Spleen (tissue), 11 donors: ENCODE results near the gene TM4SF18. TPM values are rescaled to one million over a fixed set of nuclear protein-coding genes. Genes with fewer than 3 reads are reported as not detected.

Source experiments
- DNase-seq: peaks from one replicate; pipeline ENCODE4 v3.0.0-alpha.2; 2020
- H3K27ac ChIP-seq, 8 donors: fragments of 200-600 bp; sonication (generic) in 7 of 8; 1 replicate in 4 of 8; 2 replicates in 4 of 8; pipeline versions ENCODE4 v1.5.0 to v1.8.0; 2016 to 2021; ENCODE audit warnings: inconsistent platforms in 4 of 8, mild to moderate bottlenecking in 4 of 8, moderate library complexity in 1 of 8
- H3K27me3 ChIP-seq, 7 donors: fragments of 200-600 bp; sonication (generic) in 6 of 7; replicated peaks in 1 of 7; 1 replicate in 4 of 7; 2 replicates in 3 of 7; pipeline versions ENCODE4 v1.5.0 to v1.8.0; 2016 to 2021; ENCODE audit warnings: inconsistent platforms in 3 of 7, mild to moderate bottlenecking in 1 of 7
- H3K36me3 ChIP-seq, 6 donors: fragments of 200-600 bp; sonication (generic) in 5 of 6; 1 replicate in 4 of 6; 2 replicates in 2 of 6; pipeline versions ENCODE4 v1.5.0 to v1.8.0; 2016 to 2021; ENCODE audit warnings: inconsistent platforms in 2 of 6
- H3K4me1 ChIP-seq, 6 donors: fragments of 200-600 bp; sonication (generic) in 5 of 6; 1 replicate in 3 of 6; 2 replicates in 3 of 6; pipeline versions ENCODE4 v1.5.0 to v1.8.0; 2016 to 2021; ENCODE audit warnings: inconsistent platforms in 3 of 6
- H3K4me3 ChIP-seq, 8 donors: fragments of 200-600 bp; sonication (generic) in 7 of 8; 1 replicate in 4 of 8; 2 replicates in 4 of 8; pipeline versions ENCODE4 v1.5.0 to v1.8.0; 2016 to 2021; ENCODE audit warnings: inconsistent platforms in 4 of 8, mild to moderate bottlenecking in 4 of 8, moderate library complexity in 2 of 8
- H3K9me3 ChIP-seq, 8 donors: fragments of 200-600 bp; sonication (generic) in 7 of 8; 1 replicate in 4 of 8; 2 replicates in 4 of 8; pipeline versions ENCODE4 v1.5.0 to v1.8.0; 2016 to 2021; ENCODE audit warnings: inconsistent platforms in 4 of 8
- POLR2A ChIP-seq, 3 donors: fragments of 450-650 bp; IDR thresholded peaks; one replicate each; pipeline ENCODE4 v1.5.1; 2017; ENCODE audit warnings: antibody characterized with exemption in 3 of 3, mild to moderate bottlenecking in 1 of 3
- POLR2AphosphoS5 ChIP-seq, 3 donors: sonication (generic); formaldehyde crosslinking; IDR thresholded peaks; one replicate each; pipeline ENCODE4 v1.5.1; 2017; ENCODE audit warnings: antibody characterized with exemption in 3 of 3
- WGBS, 5 donors: extraction: QIAGEN DNeasy Blood & Tissue Kit in 3 of 5; methylation state at CpG; one replicate each; pipeline versions ENCODE4 v1.1.5 to v1.1.7; 2013 to 2018; 5-methylcytosine and 5-hydroxymethylcytosine counted together
- intact Hi-C: fragments of 100-400 bp; cut with DNase I; formaldehyde crosslinking; loops from one replicate; pipeline ENCODE4 v1.15.0; 2023; ENCODE audit warnings: low total_unique reads
- polyA plus RNA-seq, 3 donors: library from polyadenylated mRNA; stranded (reverse); fragments of 200-250 nt; gene quantifications; one replicate each; pipeline ENCODE4 v1.2.1, GENCODE V29; 2013
- total RNA-seq, 7 donors: library from RNA; depleted of rRNA in 3 of 7; stranded (reverse); fragments of >200 nt in 3 of 7; fragmentation: NEBNext Ultra II Directional in 4 of 7; extraction: Animal tissue kit (Norgen Biotek cat#: 25700) in 4 of 7; gene quantifications; one replicate each; pipeline versions ENCODE4 v1.1.0 to v1.2.1, GENCODE V29; 2016 to 2021
- TF ChIP-seq, protein P1 (sequence below), 11 experiments: fragments of 200-600 bp in 7 of 11; fragments of 450-650 bp in 4 of 11; sonication (generic) in 4 of 11; IDR thresholded peaks in 8 of 11; conservative IDR thresholded peaks in 3 of 11; 1 replicate in 7 of 11; 2 replicates in 4 of 11; pipeline versions ENCODE4 v1.4.0 to v1.8.0; 2016 to 2021; ENCODE audit warnings: antibody characterized with exemption in 11 of 11, inconsistent platforms in 4 of 11, mild to moderate bottlenecking in 1 of 11
- donor health status: healthy with polysubstance abuse.
- donor health status: DM: no; HTN: no; CAD: no; lungs with moderate emphysema.
- donor health status: DM: no; HTN: no; CAD: no.
- donor health status: Bipolar disorder and iron deficiency.
- donor health status: healthy.
- donor health status: DM: no; HTN: no; CAD: no.
- donor health status: DM: yes; HTN: yes; CAD: no.

TM4SF18 gene
- total and polyA plus RNA-seq, 10 donors: 6.6 to 97.4 (median 49.1) TPM

GRCh38 chr3:149296972-149297371 lies 36.5 kb downstream of the TM4SF18 start:
- peaks cover 0 to 15% (median 0%) of the 10 kb centered on the region in 6 donors for H3K4me1 ChIP-seq
- no peaks in the 10 kb centered on the region for H3K27me3 ChIP-seq
- TF ChIP-seq POLR2AphosphoS5 (IDR thresholded peaks at IDR 0.05): no peak
- TF ChIP-seq, protein P1, sequence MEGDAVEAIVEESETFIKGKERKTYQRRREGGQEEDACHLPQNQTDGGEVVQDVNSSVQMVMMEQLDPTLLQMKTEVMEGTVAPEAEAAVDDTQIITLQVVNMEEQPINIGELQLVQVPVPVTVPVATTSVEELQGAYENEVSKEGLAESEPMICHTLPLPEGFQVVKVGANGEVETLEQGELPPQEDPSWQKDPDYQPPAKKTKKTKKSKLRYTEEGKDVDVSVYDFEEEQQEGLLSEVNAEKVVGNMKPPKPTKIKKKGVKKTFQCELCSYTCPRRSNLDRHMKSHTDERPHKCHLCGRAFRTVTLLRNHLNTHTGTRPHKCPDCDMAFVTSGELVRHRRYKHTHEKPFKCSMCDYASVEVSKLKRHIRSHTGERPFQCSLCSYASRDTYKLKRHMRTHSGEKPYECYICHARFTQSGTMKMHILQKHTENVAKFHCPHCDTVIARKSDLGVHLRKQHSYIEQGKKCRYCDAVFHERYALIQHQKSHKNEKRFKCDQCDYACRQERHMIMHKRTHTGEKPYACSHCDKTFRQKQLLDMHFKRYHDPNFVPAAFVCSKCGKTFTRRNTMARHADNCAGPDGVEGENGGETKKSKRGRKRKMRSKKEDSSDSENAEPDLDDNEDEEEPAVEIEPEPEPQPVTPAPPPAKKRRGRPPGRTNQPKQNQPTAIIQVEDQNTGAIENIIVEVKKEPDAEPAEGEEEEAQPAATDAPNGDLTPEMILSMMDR (IDR thresholded peaks at IDR 0.05 in 8 of 11, conservative IDR thresholded peaks at IDR 0.05 in 3 of 11): no peak
- no peaks in the 10 kb centered on the region for H3K36me3 ChIP-seq
- H3K4me3 ChIP-seq: no peak overlapping the region
- no peak overlapping the region for H3K27ac ChIP-seq
- peaks cover 0 to 8% (median 4%) of the 10 kb centered on the region in 8 donors for H3K9me3 ChIP-seq
- 86 to 91% (median 89%) methylated on average over 2 of the region's 2 CpGs for WGBS, 5 donors
- intact Hi-C loops: no loop called here
- no peak for DNase-seq

GRCh38 chr3:149292666-149293065 lies 40.8 kb downstream of the TM4SF18 start:
- TF ChIP-seq, protein P1 (IDR thresholded peaks at IDR 0.05 in 8 of 11, conservative IDR thresholded peaks at IDR 0.05 in 3 of 11): no peak
- intact Hi-C loops: no loop called here
- H3K36me3 ChIP-seq: no peaks in the 10 kb centered on the region

DNA sequence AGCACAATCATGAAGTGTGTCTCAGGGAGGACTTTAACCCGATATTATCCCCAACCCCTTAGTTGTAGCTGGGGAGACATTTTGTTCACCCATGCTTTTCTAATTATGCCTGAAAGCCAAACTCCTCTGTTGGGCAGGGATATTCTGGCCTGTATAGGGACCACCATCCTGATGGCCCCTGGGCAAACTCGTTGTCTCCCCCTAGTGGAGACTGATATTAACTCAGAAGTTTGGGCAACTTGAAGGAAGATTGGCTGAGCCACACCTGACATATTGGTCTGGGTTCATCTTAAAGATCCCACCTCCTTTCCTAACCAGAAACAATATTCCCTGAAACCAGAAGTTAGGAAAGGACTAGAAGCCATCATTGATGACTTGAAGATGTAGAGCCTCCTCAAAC lies 42.3 kb downstream of the TM4SF18 start:
- intact Hi-C loops: no loop called here
- Histone ChIP-seq H3K4me3 (no peak overlapping the region), H3K27me3 (no peaks in the 10 kb centered on the region), H3K9me3 (peaks cover 0 to 8% (median 4%) of the 10 kb centered on the region in 8 donors), H3K36me3 (no peaks in the 10 kb centered on the region), H3K4me1 (peaks cover 0 to 7% (median 0%) of the 10 kb centered on the region in 6 donors), H3K27ac (no peak overlapping the region)
- TF ChIP-seq, protein P1 (IDR thresholded peaks at IDR 0.05 in 8 of 11, conservative IDR thresholded peaks at IDR 0.05 in 3 of 11): peak in 7 of 11 experiments; percentile 11 to 45 (median 34)
- TF ChIP-seq POLR2AphosphoS5 (IDR thresholded peaks at IDR 0.05): no peak
- WGBS, 5 donors: 69 to 73% (median 71%) methylated on average over 2 of the region's 2 CpGs
- DNase-seq: no peak

More at GRCh38 chr3:149292666-149293065, 40.8 kb downstream of the TM4SF18 start:
- Histone ChIP-seq H3K27me3 (no peaks in the 10 kb centered on the region), H3K4me1 (peaks cover 0 to 7% (median 0%) of the 10 kb centered on the region in 6 donors), H3K27ac (no peak overlapping the region), H3K4me3 (no peak overlapping the region), H3K9me3 (peaks cover 0 to 8% (median 4%) of the 10 kb centered on the region in 8 donors)
- DNase-seq: no peak
- WGBS, 5 donors: 28 to 48% (median 39%) methylated on average over 6 of the region's 6 CpGs

DNA sequence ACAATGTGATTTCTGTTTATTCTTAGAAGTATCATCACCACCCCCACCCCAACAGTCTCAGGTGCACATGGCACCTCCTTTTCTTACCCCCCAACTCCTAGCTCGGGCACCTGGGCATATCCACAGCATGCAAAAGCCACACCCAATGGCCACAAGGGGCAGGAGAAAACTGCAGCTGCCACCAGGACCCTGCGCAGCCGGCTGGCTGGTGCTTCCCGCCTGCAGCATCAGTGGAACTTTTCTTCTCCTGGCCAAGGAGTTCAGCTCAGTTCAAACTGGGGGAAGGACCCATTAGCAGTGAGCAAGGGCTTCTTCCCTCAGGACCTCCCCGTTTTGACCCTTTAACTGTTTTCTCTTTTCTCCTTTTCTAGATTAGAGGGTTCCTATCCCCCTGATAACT lies 44.8 kb downstream of the TM4SF18 start:
- Histone ChIP-seq H3K27ac (no peak overlapping the region), H3K4me1 (peaks cover 0 to 7% (median 0%) of the 10 kb centered on the region in 6 donors), H3K36me3 (no peaks in the 10 kb centered on the region), H3K4me3 (no peak overlapping the region), H3K27me3 (no peaks in the 10 kb centered on the region), H3K9me3 (no peaks in the 10 kb centered on the region)
- intact Hi-C loops: no loop called here
- no peak for DNase-seq
- no peak for TF ChIP-seq POLR2A (IDR thresholded peaks at IDR 0.05)
- no peak for TF ChIP-seq POLR2AphosphoS5 (IDR thresholded peaks at IDR 0.05)
- TF ChIP-seq, protein P1 (IDR thresholded peaks at IDR 0.05 in 8 of 11, conservative IDR thresholded peaks at IDR 0.05 in 3 of 11): no peak
- whole genome bisulfite sequencing, 5 donors: 68 to 92% (median 83%) methylated on average over 5 of the region's 5 CpGs
